GM21381 (cell line): Measurements from ENCODE around the gene CD248.

ENCODE experiments used
- ATAC-seq: cut with Tn5 transposase; IDR thresholded peaks from one replicate; pipeline ENCODE4 v1.9.1; 2021; ENCODE audit warnings: mild to moderate bottlenecking, moderate library complexity; ENCODE audit not compliant: unreplicated experiment

The CD248 gene

GRCh38 chr11:66289548-66290329 lies 27.1 kb downstream of the CD248 start:
- peak; percentile 22 for ATAC-seq

- peak; percentile 92 for ATAC-seq
These were observed 27.9 kb downstream of the CD248 start, which contains the start of gene YIF1A for GRCh38 chr11:66288671-66289547. YIF1A (minus strand) TSS chr11:66289143; CDS start chr11:66288985, 158 bp downstream.

- ATAC-seq: no peak
These were observed 28.8 kb downstream of the CD248 start for GRCh38 chr11:66287889-66288670.

GRCh38 chr11:66287211-66287888 lies 29.5 kb downstream of the CD248 start:
- no peak for ATAC-seq

GRCh38 chr11:66286699-66287098 lies 30.1 kb downstream of the CD248 start:
- no peak for ATAC-seq

- no peak for ATAC-seq
These were observed 31.4 kb downstream of the CD248 start for GRCh38 chr11:66285250-66285947.

GRCh38 chr11:66284526-66285078 lies 32.2 kb downstream of the CD248 start:
- no peak for ATAC-seq

GRCh38 chr11:66283461-66284105 lies 33.3 kb downstream of the CD248 start:
- ATAC-seq: no peak

GRCh38 chr11:66282468-66283455 lies 34.1 kb downstream of the CD248 start:
- ATAC-seq: peak; percentile 78

GRCh38 chr11:66281776-66282467 lies 34.9 kb downstream of the CD248 start:
- ATAC-seq: no peak

- ATAC-seq: no peak
These were observed 35.8 kb downstream of the CD248 start for GRCh38 chr11:66281001-66281400.

GRCh38 chr11:66280428-66280827 lies 36.4 kb downstream of the CD248 start:
- no peak for ATAC-seq

- ATAC-seq: no peak
These were observed 37.6 kb downstream of the CD248 start for GRCh38 chr11:66279092-66279734.

GRCh38 chr11:66278363-66279091 lies 38.3 kb downstream of the CD248 start:
- no peak for ATAC-seq

GRCh38 chr11:66277471-66278362 lies 39.1 kb downstream of the CD248 start, which contains the start of gene CNIH2:
CNIH2 (plus strand) TSS chr11:66278175; CDS start chr11:66278457, 282 bp downstream.
- no peak for ATAC-seq
